H1 (cell line): ENCODE measurements around the gene GDNF. TPM values are rescaled to one million over a fixed set of nuclear protein-coding genes. Genes with fewer than 3 reads are reported as not detected.

Source experiments
- CTCF ChIA-PET: fragments of 300-600 bp; sonication (Branson Sonifier 250); formaldehyde crosslinking; loops from one replicate; lab custom pipeline; 2021; ENCODE audit not compliant: partially characterized antibody; lab: Charles Lee
- POLR2A ChIA-PET: fragments of 300-600 bp; sonication (Branson Sonifier 250); formaldehyde crosslinking; loops from one replicate; lab custom pipeline; 2021; ENCODE audit warnings: inconsistent platforms; ENCODE audit not compliant: partially characterized antibody; lab: Charles Lee
- DNase-seq, 2 experiments: peaks; one replicate each; pipeline versions ENCODE4 v3.0.0 to v3.0.0-alpha.2; 2010 to 2022; ENCODE audit warnings: low spot score in 2 of 2, low read depth in 1 of 2, mixed read lengths in 1 of 2
- FAIRE-seq: peaks from 2 replicates; lab custom pipeline; 2011; peaks lifted over from hg19 to GRCh38; lab: Jason Lieb, UNC
- H2AFZ ChIP-seq: 2 replicates; pipeline ENCODE4 v1.8.1; 2012; ENCODE audit warnings: low read length, inconsistent platforms
- H2AK5ac ChIP-seq: 2 replicates; pipeline ENCODE4 v1.6.1; 2013; ENCODE audit warnings: low read depth, low read length
- H2BK120ac ChIP-seq: replicated peaks from 2 replicates; pipeline ENCODE3; 2013; ENCODE audit warnings: low read depth, low read length, inconsistent platforms
- H2BK12ac ChIP-seq: 2 replicates; pipeline ENCODE4 v1.6.1; 2013; ENCODE audit warnings: low read depth, low read length
- H2BK15ac ChIP-seq: 2 replicates; pipeline ENCODE4 v1.6.1; 2013; ENCODE audit warnings: low read length
- H2BK20ac ChIP-seq: 2 replicates; pipeline ENCODE4 v1.6.1; 2013; ENCODE audit warnings: low read length
- H2BK5ac ChIP-seq: 2 replicates; pipeline ENCODE4 v1.6.1; 2013; ENCODE audit warnings: low read depth, low read length
- H3K14ac ChIP-seq: 2 replicates; pipeline ENCODE4 v1.6.1; 2013; ENCODE audit warnings: inconsistent platforms; ENCODE audit not compliant: insufficient read length
- H3K18ac ChIP-seq: 2 replicates; pipeline ENCODE4 v1.6.1; 2013; ENCODE audit warnings: low read length; ENCODE audit errors: extremely low read depth
- H3K23ac ChIP-seq: 2 replicates; pipeline ENCODE4 v1.6.1; 2013; ENCODE audit warnings: inconsistent platforms; ENCODE audit not compliant: insufficient read length
- H3K23me2 ChIP-seq: 2 replicates; pipeline ENCODE4 v1.6.1; 2013; ENCODE audit warnings: low read depth, low read length
- H3K27ac ChIP-seq: 2 replicates; pipeline ENCODE4 v1.6.1; 2011; ENCODE audit warnings: low read depth, low read length, inconsistent platforms
- H3K27me3 ChIP-seq, 4 experiments: replicated peaks in 1 of 4; 1 replicate in 1 of 4; 2 replicates in 3 of 4; pipeline versions ENCODE4 v1.6.1 to v1.8.1; 2011 to 2013; ENCODE audit warnings: low read length in 3 of 4, mild to moderate bottlenecking in 3 of 4, inconsistent platforms in 2 of 4, mixed read lengths in 2 of 4, moderate library complexity in 1 of 4; ENCODE audit not compliant: control insufficient read depth in 3 of 4, insufficient read depth in 3 of 4; ENCODE audit errors: extremely low read depth in 1 of 4
- H3K36me3 ChIP-seq, 4 experiments: 2 replicates each; pipeline versions ENCODE4 v1.6.1 to v1.8.1; 2011 to 2013; ENCODE audit warnings: mild to moderate bottlenecking in 4 of 4, low read length in 3 of 4, moderate library complexity in 2 of 4, control low read depth in 1 of 4, inconsistent platforms in 1 of 4; ENCODE audit not compliant: insufficient read depth in 4 of 4, control insufficient read depth in 2 of 4
- H3K4ac ChIP-seq: replicated peaks from 2 replicates; pipeline ENCODE3; 2013; ENCODE audit warnings: low read length, low read depth, mixed read lengths, inconsistent platforms; ENCODE audit not compliant: insufficient read length
- H3K4me1 ChIP-seq, 4 experiments: replicated peaks in 1 of 4; 1 replicate in 1 of 4; 2 replicates in 3 of 4; pipeline versions ENCODE4 v1.6.1 to v1.8.1; 2011 to 2013; ENCODE audit warnings: low read length in 3 of 4, inconsistent platforms in 2 of 4, mixed read lengths in 1 of 4; ENCODE audit not compliant: insufficient read depth in 4 of 4, control insufficient read depth in 3 of 4
- H3K4me2 ChIP-seq, 2 experiments: 2 replicates each; pipeline versions ENCODE4 v1.6.1 to v1.8.1; 2011 to 2013; ENCODE audit warnings: low read depth in 2 of 2, low read length in 2 of 2, control low read depth in 1 of 2, inconsistent platforms in 1 of 2, mild to moderate bottlenecking in 1 of 2; ENCODE audit not compliant: insufficient read depth in 1 of 2
- H3K4me3 ChIP-seq, 4 experiments: fragments of 200-600, 300-600 bp in 1 of 4; sonication (generic), shearing (Covaris generic), sonication (Bioruptor Twin) in 1 of 4; 2 replicates each; pipeline versions ENCODE4 v1.5.1 to v1.8.1; 2011 to 2016; ENCODE audit warnings: low read length in 4 of 4, low read depth in 3 of 4, control low read depth in 2 of 4, inconsistent platforms in 2 of 4, mild to moderate bottlenecking in 2 of 4, mixed read lengths in 1 of 4, moderate library complexity in 1 of 4; ENCODE audit not compliant: insufficient read depth in 2 of 4; ENCODE audit errors: extremely low read depth in 1 of 4
- H3K56ac ChIP-seq: replicated peaks from 2 replicates; pipeline ENCODE3; 2013; ENCODE audit warnings: low read depth, mild to moderate bottlenecking, mixed read lengths, low read length, inconsistent platforms; ENCODE audit not compliant: insufficient read length
- H3K79me1 ChIP-seq: 2 replicates; pipeline ENCODE4 v1.6.1; 2013; ENCODE audit warnings: low read depth, low read length, control low read depth
- H3K79me2 ChIP-seq, 2 experiments: 2 replicates each; pipeline versions ENCODE4 v1.6.1 to v1.8.1; 2012 to 2013; ENCODE audit warnings: low read length in 2 of 2, mild to moderate bottlenecking in 2 of 2, inconsistent platforms in 1 of 2; ENCODE audit not compliant: insufficient read depth in 2 of 2, control insufficient read depth in 1 of 2
- H3K9ac ChIP-seq, 4 experiments: replicated peaks in 1 of 4; 1 replicate in 1 of 4; 2 replicates in 3 of 4; pipeline versions ENCODE4 v1.6.1 to v1.8.1; 2011 to 2013; ENCODE audit warnings: low read depth in 3 of 4, low read length in 3 of 4, control low read depth in 2 of 4, mild to moderate bottlenecking in 2 of 4, moderate library complexity in 2 of 4, inconsistent platforms in 1 of 4; ENCODE audit errors: extremely low read depth in 1 of 4
- H3K9me3 ChIP-seq, 2 experiments: 2 replicates each; pipeline versions ENCODE4 v1.6.1 to v1.8.1; 2012 to 2013; ENCODE audit warnings: mild to moderate bottlenecking in 2 of 2, moderate library complexity in 2 of 2, control low read depth in 1 of 2, inconsistent platforms in 1 of 2, low read depth in 1 of 2, low read length in 1 of 2, mixed read lengths in 1 of 2; ENCODE audit not compliant: insufficient read depth in 2 of 2
- H4K20me1 ChIP-seq, 2 experiments: replicated peaks in 1 of 2; 2 replicates each; pipeline versions ENCODE3 to v1.8.1; 2011 to 2013; ENCODE audit warnings: inconsistent platforms in 2 of 2, low read length in 2 of 2, mild to moderate bottlenecking in 1 of 2; ENCODE audit not compliant: insufficient read depth in 2 of 2, control insufficient read depth in 1 of 2
- H4K5ac ChIP-seq: 2 replicates; pipeline ENCODE4 v1.6.1; 2013; ENCODE audit warnings: low read length, low read depth, mixed read lengths, inconsistent platforms; ENCODE audit not compliant: insufficient read length
- H4K8ac ChIP-seq: 2 replicates; pipeline ENCODE4 v1.8.0; 2013; ENCODE audit warnings: mild to moderate bottlenecking, moderate library complexity, low read length, inconsistent platforms; ENCODE audit not compliant: insufficient read depth; ENCODE audit errors: extremely low read depth
- H4K91ac ChIP-seq: replicated peaks from 2 replicates; pipeline ENCODE3; 2013; ENCODE audit warnings: low read length, mixed read lengths, inconsistent platforms; ENCODE audit not compliant: insufficient read length
- ASH2L ChIP-seq: fragments of 200-600, 300-600 bp; sonication (generic); IDR thresholded peaks from one replicate; pipeline ENCODE4 v1.7.1; 2017; ENCODE audit warnings: low read length
- BACH1 ChIP-seq: IDR thresholded peaks from 2 replicates; pipeline ENCODE4 v1.6.1; 2012; ENCODE audit warnings: low read length, improper control_type of control experiment
- BRCA1 ChIP-seq: IDR thresholded peaks from 2 replicates; pipeline ENCODE4 v1.6.1; 2012; ENCODE audit warnings: low read depth, low read length, improper control_type of control experiment
- CHD2 ChIP-seq: IDR thresholded peaks from 2 replicates; pipeline ENCODE4 v1.6.1; 2012; ENCODE audit warnings: low read length, improper control_type of control experiment
- CREB1 ChIP-seq: IDR thresholded peaks from 2 replicates; pipeline ENCODE4 v1.6.1; 2012; ENCODE audit warnings: inconsistent platforms
- CTCF ChIP-seq, 3 experiments: IDR thresholded peaks; 1 replicate in 2 of 3; 2 replicates in 1 of 3; pipeline versions ENCODE4 v1.5.1 to v1.6.1; 2011; ENCODE audit warnings: low read length in 3 of 3, mild to moderate bottlenecking in 3 of 3, inconsistent platforms in 2 of 3, low read depth in 1 of 3, moderate library complexity in 1 of 3; ENCODE audit not compliant: insufficient read depth in 1 of 3; ENCODE audit errors: control extremely low read depth in 1 of 3
- FOSL1 ChIP-seq: IDR thresholded peaks from 2 replicates; pipeline ENCODE4 v1.6.1; 2011; ENCODE audit warnings: mild to moderate bottlenecking, low read depth, low read length, moderate library complexity; ENCODE audit not compliant: insufficient read depth
- GTF2F1 ChIP-seq: IDR thresholded peaks from 2 replicates; pipeline ENCODE4 v1.6.1; 2012; ENCODE audit warnings: low read depth, low read length, improper control_type of control experiment, borderline replicate concordance
- KDM5A ChIP-seq: fragments of 200-600 bp; IDR thresholded peaks from 2 replicates; pipeline ENCODE4 v1.7.1; 2012; ENCODE audit warnings: mild to moderate bottlenecking, low read length, inconsistent platforms, mixed read lengths
- MAFK ChIP-seq: IDR thresholded peaks from 2 replicates; pipeline ENCODE4 v1.6.1; 2012; ENCODE audit warnings: low read depth, mild to moderate bottlenecking, improper control_type of control experiment, low read length
- NANOG ChIP-seq: IDR thresholded peaks from 2 replicates; pipeline ENCODE4 v1.6.1; 2011; ENCODE audit warnings: low read length, low read depth, mild to moderate bottlenecking, inconsistent platforms; ENCODE audit not compliant: insufficient read depth, poor library complexity, severe bottlenecking
- RNF2 ChIP-seq: fragments of 200-900, 300-1000 bp; sonication (generic); IDR thresholded peaks from 2 replicates; pipeline ENCODE4 v1.7.1; 2016; ENCODE audit warnings: borderline replicate concordance, low read depth, mild to moderate bottlenecking, antibody characterized with exemption, low read length; ENCODE audit not compliant: poor library complexity, severe bottlenecking; ENCODE audit errors: missing control alignments
- YY1 ChIP-seq: IDR thresholded peaks from 2 replicates; pipeline ENCODE4 v1.6.1; 2011; ENCODE audit warnings: low read depth, mild to moderate bottlenecking, low read length
- WGBS, 2 experiments: shearing (Covaris generic) in 1 of 2; methylation state at CpG; one replicate each; pipeline versions ENCODE4 v1.1.6 to v1.1.7; 2013 to 2015; ENCODE audit warnings: low lambda C conversion rate in 2 of 2, mixed read lengths in 2 of 2, inconsistent platforms in 1 of 2, low coverage in 1 of 2, missing lambda C conversion rate in 1 of 2; ENCODE audit not compliant: insufficient replicate concordance in 2 of 2, insufficient coverage in 1 of 2, insufficient read length in 1 of 2; ENCODE audit errors: extremely low coverage in 1 of 2, missing lambda C conversion rate in 1 of 2; 5-methylcytosine and 5-hydroxymethylcytosine counted together
- polyA plus RNA-seq, 7 experiments: library from polyadenylated mRNA; depleted of rRNA in 3 of 7; stranded (reverse) in 5 of 7; unstranded in 2 of 7; fragments of >200 nt in 5 of 7; fragments of 200-250 nt in 2 of 7; gene quantifications; 1 replicate in 5 of 7; 2 replicates in 1 of 7; 4 replicates in 1 of 7; pipeline versions ENCODE4 v1.2.1 to v1.2.3, GENCODE V29; 2011 to 2013; ENCODE audit warnings: missing spikeins in 2 of 7, mixed read lengths in 2 of 7
- total RNA-seq: library from RNA; stranded (reverse); fragmentation: NEBNext Ultra II Directional; extraction: Animal tissue kit (Norgen Biotek cat#: 25700); gene quantifications from 2 replicates; pipeline ENCODE4 v1.2.1, GENCODE V29; 2021

Gene GDNF
- total and polyA plus RNA-seq, 2 of the 8 experiments (the other 6 are each of a cell fraction or from before 2014, with no cell fraction given): 0.15 to 2.0 TPM

- no peak overlapping the region for H3K18ac ChIP-seq
- H3K23me2 ChIP-seq: no peaks in the 10 kb centered on the region
- H3K36me3 ChIP-seq: no peaks in the 10 kb centered on the region
- H2BK12ac ChIP-seq: no peak overlapping the region
- no peaks in the 10 kb centered on the region for H3K27me3 ChIP-seq
- H2BK20ac ChIP-seq: no peak overlapping the region
- ChIA-PET CTCF (interaction anchor here (1.1 to 1.5 kb wide), 2 partner anchors 10 to 27 kb away, joined by 3 to 6 read pairs; no protein-coding TSS in a partner anchor), POLR2A (no interaction called here)
- H3K4me3 ChIP-seq: no peak overlapping the region
- no peak overlapping the region for H2AK5ac ChIP-seq
- no peaks in the 10 kb centered on the region for H3K79me1 ChIP-seq
- no peak overlapping the region for H3K23ac ChIP-seq
- H3K4ac ChIP-seq: no peak overlapping the region
- WGBS, 2 experiments: 84% methylated on average over 2 of the region's 2 CpGs; no CpG with 5 or more reads in 1 of the 2 experiments
- H3K4me2 ChIP-seq: no peak overlapping the region
- H3K9me3 ChIP-seq: no peaks in the 10 kb centered on the region
- FAIRE-seq (no peak), DNase-seq (no peak)
- H4K8ac ChIP-seq: no peak overlapping the region
- H3K4me1 ChIP-seq: no peaks in the 10 kb centered on the region
- no peak overlapping the region for H3K27ac ChIP-seq
- H3K9ac ChIP-seq: no peak overlapping the region
- H3K14ac ChIP-seq: no peak overlapping the region
- H2BK120ac ChIP-seq: no peak overlapping the region
- no peak overlapping the region for H2BK15ac ChIP-seq
- H3K56ac ChIP-seq: no peak overlapping the region
- H4K5ac ChIP-seq: no peak overlapping the region
- no peaks in the 10 kb centered on the region for H3K79me2 ChIP-seq
- no peak overlapping the region for H4K91ac ChIP-seq
- H2AFZ ChIP-seq: no peak overlapping the region
- H2BK5ac ChIP-seq: no peak overlapping the region
- H4K20me1 ChIP-seq: no peaks in the 10 kb centered on the region
- TF ChIP-seq BRCA1 (no peak), BACH1 (no peak), KDM5A (no peak), CHD2 (no peak), NANOG (no peak), GTF2F1 (no peak), FOSL1 (no peak), ASH2L (no peak), YY1 (no peak), CREB1 (no peak), MAFK (no peak), CTCF (IDR thresholded peaks at IDR 0.05; ENCODE audit: control extremely low read depth in 1 of 3, insufficient read depth in 1 of 3, low read depth in 1 of 3, low read length in 3 of 3) (no peak), RNF2 (no peak)
These were observed 38.3 kb downstream of the GDNF start for GRCh38 chr5:37801521-37801920.
